DOHH2 (cell line): Measurements from ENCODE around the gene PROK1.

Source experiments
- EZH2phosphoT487 ChIP-seq: fragments of 200-600 bp; sonication (generic); IDR thresholded peaks from 2 replicates; pipeline ENCODE4 v1.6.1; 2017; ENCODE audit warnings: borderline replicate concordance, mild to moderate bottlenecking, antibody characterized with exemption, low read length, moderate library complexity, mixed read lengths
- TF ChIP-seq, protein P1 (sequence below): fragments of 200-600 bp; sonication (generic); IDR thresholded peaks from one replicate; pipeline ENCODE4 v1.5.1; 2014; ENCODE audit warnings: antibody characterized with exemption, mild to moderate bottlenecking, low read depth, low read length; ENCODE audit not compliant: poor library complexity, severe bottlenecking

GRCh38 chr1:110494522-110495406 is 43.8 kb downstream of the PROK1 start:
- TF ChIP-seq, protein P1, sequence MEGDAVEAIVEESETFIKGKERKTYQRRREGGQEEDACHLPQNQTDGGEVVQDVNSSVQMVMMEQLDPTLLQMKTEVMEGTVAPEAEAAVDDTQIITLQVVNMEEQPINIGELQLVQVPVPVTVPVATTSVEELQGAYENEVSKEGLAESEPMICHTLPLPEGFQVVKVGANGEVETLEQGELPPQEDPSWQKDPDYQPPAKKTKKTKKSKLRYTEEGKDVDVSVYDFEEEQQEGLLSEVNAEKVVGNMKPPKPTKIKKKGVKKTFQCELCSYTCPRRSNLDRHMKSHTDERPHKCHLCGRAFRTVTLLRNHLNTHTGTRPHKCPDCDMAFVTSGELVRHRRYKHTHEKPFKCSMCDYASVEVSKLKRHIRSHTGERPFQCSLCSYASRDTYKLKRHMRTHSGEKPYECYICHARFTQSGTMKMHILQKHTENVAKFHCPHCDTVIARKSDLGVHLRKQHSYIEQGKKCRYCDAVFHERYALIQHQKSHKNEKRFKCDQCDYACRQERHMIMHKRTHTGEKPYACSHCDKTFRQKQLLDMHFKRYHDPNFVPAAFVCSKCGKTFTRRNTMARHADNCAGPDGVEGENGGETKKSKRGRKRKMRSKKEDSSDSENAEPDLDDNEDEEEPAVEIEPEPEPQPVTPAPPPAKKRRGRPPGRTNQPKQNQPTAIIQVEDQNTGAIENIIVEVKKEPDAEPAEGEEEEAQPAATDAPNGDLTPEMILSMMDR, result no peak
- no peak for TF ChIP-seq EZH2phosphoT487
